Transverse colon (tissue), 4 donors: ENCODE measurements around the gene CYTH4. TPM values are rescaled to one million over a fixed set of nuclear protein-coding genes. Genes with fewer than 3 reads are reported as not detected.
A peak's percentile ranks its signal among the peaks of the same experiment; 100 is the strongest.

Experiments
- DNase-seq: peaks from one replicate; pipeline ENCODE4 v3.0.0-alpha.2; 2019
- H3K27ac ChIP-seq, 4 donors: fragments of 200-600 bp; sonication (generic); 2 replicates each; pipeline ENCODE4 v1.5.1; 2016 to 2018; ENCODE audit warnings: inconsistent platforms in 4 of 4
- H3K27me3 ChIP-seq: fragments of 200-600 bp; sonication (generic); 2 replicates; pipeline ENCODE4 v1.5.1; 2017; ENCODE audit warnings: inconsistent platforms
- H3K36me3 ChIP-seq, 4 donors: fragments of 200-600 bp; sonication (generic); 2 replicates each; pipeline ENCODE4 v1.5.1; 2017 to 2019; ENCODE audit warnings: inconsistent platforms in 4 of 4
- H3K4me1 ChIP-seq, 4 donors: fragments of 200-600 bp; sonication (generic); 2 replicates each; pipeline ENCODE4 v1.5.1; 2017 to 2020; ENCODE audit warnings: inconsistent platforms in 4 of 4
- H3K4me3 ChIP-seq, 4 donors: fragments of 200-600 bp; sonication (generic); 1 replicate in 1 of 4; 2 replicates in 3 of 4; pipeline versions ENCODE4 v1.5.1 to v1.6.1; 2017 to 2019; ENCODE audit warnings: inconsistent platforms in 4 of 4
- H3K9me3 ChIP-seq, 2 donors: fragments of 200-600 bp; sonication (generic); 2 replicates each; pipeline ENCODE4 v1.5.1; 2017 to 2019; ENCODE audit warnings: inconsistent platforms in 2 of 2
- EP300 ChIP-seq: sonication (generic); formaldehyde crosslinking; IDR thresholded peaks from one replicate; pipeline ENCODE4 v1.6.1; 2017; ENCODE audit warnings: antibody characterized with exemption, low read depth
- POLR2A ChIP-seq: fragments of 450-650 bp; IDR thresholded peaks from one replicate; pipeline ENCODE4 v1.6.1; 2016; ENCODE audit warnings: antibody characterized with exemption, mild to moderate bottlenecking, moderate library complexity
- POLR2AphosphoS5 ChIP-seq, 3 donors: sonication (generic); formaldehyde crosslinking; IDR thresholded peaks; one replicate each; pipeline ENCODE4 v1.6.1; 2016; ENCODE audit warnings: antibody characterized with exemption in 3 of 3
- WGBS, 2 donors: methylation state at CpG; one replicate each; pipeline ENCODE4 v1.1.5; 2018; ENCODE audit warnings: low coverage in 1 of 2; 5-methylcytosine and 5-hydroxymethylcytosine counted together
- in situ Hi-C, 4 donors: fragments of 200-750 bp; cut with MboI; loops; one replicate each; pipeline versions ENCODE4 v1.15.0 to v1.15.1; 2017; ENCODE audit warnings: low sequenced_read_pairs in 3 of 4, low pct_ligation_motif_present in 1 of 4, low pct_unique_long_range_greater_than_20kb in 1 of 4
- intact Hi-C: fragments of 100-400 bp; cut with DNase I; formaldehyde crosslinking; loops from one replicate; pipeline ENCODE4 v1.15.1; 2023; ENCODE audit warnings: low total_unique reads
- total RNA-seq, 4 donors: library from RNA; depleted of rRNA; stranded (reverse); fragments of >200 nt; gene quantifications; one replicate each; pipeline ENCODE4 v1.1.0, GENCODE V29; 2016
- TF ChIP-seq, protein P1 (sequence below), 5 experiments: fragments of 200-600 bp in 3 of 5; fragments of 450-650 bp in 2 of 5; sonication (generic) in 3 of 5; IDR thresholded peaks; 1 replicate in 2 of 5; 2 replicates in 3 of 5; pipeline ENCODE4 v1.5.1; 2016 to 2017; ENCODE audit warnings: antibody characterized with exemption in 5 of 5, inconsistent platforms in 3 of 5, mild to moderate bottlenecking in 2 of 5, moderate library complexity in 1 of 5

Gene CYTH4
- total RNA-seq, 4 donors from 2014 or later, result 1.4 to 26.9 (median 10.6) TPM

- intact Hi-C loops (no loop called here), in situ Hi-C loops (no loop called here)
- Histone ChIP-seq H3K27me3 (peaks cover 79% of the 10 kb centered on the region), H3K9me3 (no peaks in the 10 kb centered on the region), H3K4me3 (no peak overlapping the region), H3K4me1 (peaks cover 0 to 16% (median 7%) of the 10 kb centered on the region in 4 donors), H3K36me3 (no peaks in the 10 kb centered on the region), H3K27ac (no peak overlapping the region)
- TF ChIP-seq, protein P1, sequence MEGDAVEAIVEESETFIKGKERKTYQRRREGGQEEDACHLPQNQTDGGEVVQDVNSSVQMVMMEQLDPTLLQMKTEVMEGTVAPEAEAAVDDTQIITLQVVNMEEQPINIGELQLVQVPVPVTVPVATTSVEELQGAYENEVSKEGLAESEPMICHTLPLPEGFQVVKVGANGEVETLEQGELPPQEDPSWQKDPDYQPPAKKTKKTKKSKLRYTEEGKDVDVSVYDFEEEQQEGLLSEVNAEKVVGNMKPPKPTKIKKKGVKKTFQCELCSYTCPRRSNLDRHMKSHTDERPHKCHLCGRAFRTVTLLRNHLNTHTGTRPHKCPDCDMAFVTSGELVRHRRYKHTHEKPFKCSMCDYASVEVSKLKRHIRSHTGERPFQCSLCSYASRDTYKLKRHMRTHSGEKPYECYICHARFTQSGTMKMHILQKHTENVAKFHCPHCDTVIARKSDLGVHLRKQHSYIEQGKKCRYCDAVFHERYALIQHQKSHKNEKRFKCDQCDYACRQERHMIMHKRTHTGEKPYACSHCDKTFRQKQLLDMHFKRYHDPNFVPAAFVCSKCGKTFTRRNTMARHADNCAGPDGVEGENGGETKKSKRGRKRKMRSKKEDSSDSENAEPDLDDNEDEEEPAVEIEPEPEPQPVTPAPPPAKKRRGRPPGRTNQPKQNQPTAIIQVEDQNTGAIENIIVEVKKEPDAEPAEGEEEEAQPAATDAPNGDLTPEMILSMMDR (IDR thresholded peaks at IDR 0.05), result no peak
- TF ChIP-seq POLR2A, result no peak
- no peak for TF ChIP-seq EP300
- TF ChIP-seq POLR2AphosphoS5 (IDR thresholded peaks at IDR 0.05), result no peak
- WGBS, 2 donors, result 60 to 62% methylated on average over 5 to 9 of the region's 9 CpGs
- no peak for DNase-seq
Measured at GRCh38 chr22:37258005-37258752, 24.1 kb upstream of the CYTH4 start.

DNA sequence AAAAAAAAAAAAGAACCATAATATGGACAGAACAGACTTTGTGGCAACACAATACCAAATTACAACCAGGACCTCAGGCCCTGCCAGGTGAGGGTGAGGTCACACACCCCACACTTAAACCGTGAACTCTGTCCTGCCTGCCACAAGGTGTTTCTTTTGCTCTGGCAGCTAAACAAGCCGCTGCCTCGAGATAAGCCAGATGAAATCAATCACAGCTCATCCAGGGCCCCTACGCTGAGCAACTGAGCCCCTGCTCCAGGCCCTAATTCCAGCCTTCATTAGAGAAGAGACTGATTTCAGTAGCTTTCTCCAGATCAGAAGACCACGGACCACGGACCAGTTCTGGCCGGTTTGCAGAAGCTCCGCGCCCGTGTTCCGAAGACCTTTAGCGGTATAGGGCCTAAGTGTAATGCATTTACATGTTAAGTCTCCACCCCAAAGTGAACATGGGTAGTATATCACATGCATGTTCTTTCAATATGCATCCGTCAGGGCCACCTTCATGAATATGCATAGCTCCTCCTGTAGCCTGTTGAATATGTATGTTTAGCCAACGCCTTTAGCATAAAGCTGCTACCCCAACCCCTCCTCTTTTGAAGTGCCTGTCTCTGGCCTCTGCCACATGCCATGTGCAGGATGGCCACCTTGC is 23.4 kb upstream of the CYTH4 start:
- DNase-seq, result no peak
- Histone ChIP-seq H3K4me3 (no peak overlapping the region), H3K9me3 (peaks cover 0 to 2% of the 10 kb centered on the region in 2 donors), H3K27me3 (peaks cover 74% of the 10 kb centered on the region), H3K27ac (no peak overlapping the region), H3K4me1 (peaks cover 0 to 16% (median 7%) of the 10 kb centered on the region in 4 donors), H3K36me3 (no peaks in the 10 kb centered on the region)
- intact Hi-C loops, result no loop called here
- in situ Hi-C loops, result no loop called here
- TF ChIP-seq POLR2AphosphoS5 (IDR thresholded peaks at IDR 0.05) (no peak), EP300 (no peak), POLR2A (no peak)
- TF ChIP-seq, protein P1 (IDR thresholded peaks at IDR 0.05), result no peak
- WGBS, 2 donors, result 56 to 66% methylated on average over 4 to 14 of the region's 14 CpGs

- 12 to 20% methylated on average over 2 to 23 of the region's 23 CpGs for WGBS, 2 donors
- in situ Hi-C loops, result no loop called here
Measured at GRCh38 chr22:37259540-37260029, 22.7 kb upstream of the CYTH4 start.

More at GRCh38 chr22:37259540-37260029, 22.7 kb upstream of the CYTH4 start:
- peaks cover 69% of the 10 kb centered on the region for H3K27me3 ChIP-seq
- H3K4me1 ChIP-seq, result peaks cover 0 to 16% (median 7%) of the 10 kb centered on the region in 4 donors
- no peak overlapping the region for H3K4me3 ChIP-seq
- no peak overlapping the region for H3K27ac ChIP-seq
- DNase-seq, result no peak
- TF ChIP-seq, protein P1 (IDR thresholded peaks at IDR 0.05), result peak; percentile 16 to 25 (median 24)
- TF ChIP-seq POLR2AphosphoS5 (IDR thresholded peaks at IDR 0.05), result no peak
- TF ChIP-seq EP300, result no peak
- TF ChIP-seq POLR2A, result no peak
- peaks cover 3 to 7% of the 10 kb centered on the region in 2 donors for H3K9me3 ChIP-seq
- no peaks in the 10 kb centered on the region for H3K36me3 ChIP-seq
- intact Hi-C loops, result no loop called here
